SK-N-MC (cell line): Measurements from ENCODE around the gene CFAP68.

Experiments used
- EZH2 ChIP-seq: fragments of 200-600 bp; sonication (generic); IDR thresholded peaks from one replicate; pipeline ENCODE4 v1.6.1; 2017; ENCODE audit warnings: antibody characterized with exemption
- FOXP2 ChIP-seq: optimal IDR thresholded peaks from 2 replicates; pipeline ENCODE3; 2011; ENCODE audit warnings: mild to moderate bottlenecking, moderate library complexity; ENCODE audit not compliant: insufficient read depth; ENCODE audit errors: extremely low read length, control extremely low read depth
- POLR2AphosphoS5 ChIP-seq: IDR thresholded peaks from 2 replicates; pipeline ENCODE4 v1.6.1; 2012; ENCODE audit warnings: mild to moderate bottlenecking, low read depth, low read length, borderline replicate concordance

DNA sequence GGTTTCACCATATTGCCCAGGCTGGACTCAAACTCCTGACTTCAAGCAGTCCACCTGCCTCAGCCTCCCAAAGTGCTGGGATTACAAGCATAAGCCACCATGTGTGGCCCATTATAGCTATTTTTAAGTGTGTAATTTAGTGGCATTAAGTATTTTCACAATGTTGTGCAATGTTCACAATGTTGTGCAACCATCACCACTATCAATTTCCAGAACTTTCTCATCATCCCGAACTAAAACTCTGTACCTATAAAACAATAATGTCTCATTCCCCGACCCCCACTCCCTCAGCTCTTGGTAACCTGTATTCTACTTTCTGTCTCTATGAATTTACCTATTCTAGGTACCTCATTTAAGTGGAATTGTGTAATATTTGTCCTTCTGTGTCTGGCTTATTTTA, 7.5 kb downstream of the CFAP68 start:
- TF ChIP-seq POLR2AphosphoS5 (no peak), EZH2 (no peak), FOXP2 (no peak)
